Stimulated activated CD4-positive, alpha-beta T cell treated with anti-CD3 and anti-CD28 coated beads, Interleukin-4, amount 100 ng/mL, for 48 hours (primary cell): ENCODE results near the gene R3HDM2.
A peak's percentile ranks its signal among the peaks of the same experiment; 100 is the strongest.

Experiments used
- DNase-seq, 2 donors: peaks; one replicate each; pipeline ENCODE4 v3.0.0-alpha.2; 2020; ENCODE audit warnings: low read depth in 2 of 2

R3HDM2 gene

GRCh38 chr12:57467212-57467874 lies 36.5 kb upstream of the R3HDM2 start:
- DNase-seq, result no peak

DNA sequence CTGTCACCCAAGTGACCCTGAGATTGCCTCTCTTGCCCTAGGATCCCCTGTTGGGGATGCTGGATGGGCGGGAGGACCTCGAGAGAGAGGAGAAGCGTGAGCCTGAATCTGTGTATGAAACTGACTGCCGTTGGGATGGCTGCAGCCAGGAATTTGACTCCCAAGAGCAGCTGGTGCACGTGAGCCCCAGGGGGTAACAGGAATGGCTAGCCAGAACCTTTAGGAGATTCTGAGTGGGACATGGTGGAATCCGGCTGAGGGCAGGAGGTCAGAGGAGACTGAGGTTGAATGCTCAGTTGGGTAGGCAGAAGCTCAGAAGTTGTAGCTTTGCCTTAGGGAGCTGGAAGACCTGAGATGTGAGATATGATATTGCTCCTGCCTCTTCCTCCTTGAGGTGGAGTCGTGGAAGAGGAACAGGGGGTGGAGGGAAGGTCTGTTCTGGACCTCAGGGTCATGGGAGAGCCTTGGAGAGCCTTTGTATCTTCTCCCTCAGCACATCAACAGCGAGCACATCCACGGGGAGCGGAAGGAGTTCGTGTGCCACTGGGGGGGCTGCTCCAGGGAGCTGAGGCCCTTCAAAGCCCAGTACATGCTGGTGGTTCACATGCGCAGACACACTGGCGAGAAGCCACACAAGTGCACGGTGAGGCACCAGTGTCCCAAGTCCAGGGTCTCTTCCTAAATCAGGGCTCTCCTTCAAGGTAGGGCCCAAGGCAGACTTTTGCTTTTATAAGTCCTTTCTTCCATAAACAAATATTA lies 35.1 kb upstream of the R3HDM2 start:
- DNase-seq, result no peak

DNA sequence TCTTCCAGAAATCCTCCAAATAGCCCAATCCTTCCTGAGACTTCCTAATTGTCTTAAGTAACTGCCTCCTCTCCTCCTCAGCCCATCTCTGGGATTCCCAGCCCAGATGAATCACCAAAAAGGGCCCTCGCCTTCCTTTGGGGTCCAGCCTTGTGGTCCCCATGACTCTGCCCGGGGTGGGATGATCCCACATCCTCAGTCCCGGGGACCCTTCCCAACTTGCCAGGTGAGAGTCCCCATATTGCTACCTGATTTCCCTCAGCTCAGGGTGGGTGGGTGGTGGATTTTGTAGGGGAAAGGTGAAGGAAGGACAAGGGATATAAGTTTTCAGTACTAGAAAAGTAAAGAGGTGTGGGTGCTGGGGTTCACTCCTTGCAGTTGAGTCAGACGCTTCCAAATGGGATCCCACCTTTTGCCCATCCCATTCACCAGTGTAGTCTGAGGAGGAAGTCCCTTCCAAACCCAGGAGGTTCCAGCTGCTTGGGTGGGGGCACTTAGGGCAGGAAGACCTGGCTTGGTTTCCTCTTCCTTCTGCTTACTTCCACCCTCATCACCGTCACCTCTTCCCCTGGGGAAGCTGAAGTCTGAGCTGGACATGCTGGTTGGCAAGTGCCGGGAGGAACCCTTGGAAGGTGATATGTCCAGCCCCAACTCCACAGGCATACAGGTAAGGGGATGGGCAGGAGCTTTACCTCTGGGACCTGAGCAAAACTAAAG lies 34.3 kb upstream of the R3HDM2 start:
- no peak for DNase-seq

DNA sequence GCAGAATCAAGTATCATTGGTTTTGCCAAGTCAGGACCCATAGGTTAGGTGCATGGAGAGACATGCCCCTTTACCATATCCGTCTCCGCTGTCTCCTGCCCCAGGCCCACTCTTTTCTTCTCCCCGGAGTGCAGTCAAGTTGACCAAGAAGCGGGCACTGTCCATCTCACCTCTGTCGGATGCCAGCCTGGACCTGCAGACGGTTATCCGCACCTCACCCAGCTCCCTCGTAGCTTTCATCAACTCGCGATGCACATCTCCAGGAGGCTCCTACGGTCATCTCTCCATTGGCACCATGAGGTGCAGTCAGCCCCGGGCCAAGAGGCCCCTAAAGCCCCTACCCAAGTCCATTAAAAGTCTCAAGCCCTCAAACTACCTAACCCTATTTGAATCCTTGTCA lies 33.7 kb upstream of the R3HDM2 start:
- no peak for DNase-seq

DNA sequence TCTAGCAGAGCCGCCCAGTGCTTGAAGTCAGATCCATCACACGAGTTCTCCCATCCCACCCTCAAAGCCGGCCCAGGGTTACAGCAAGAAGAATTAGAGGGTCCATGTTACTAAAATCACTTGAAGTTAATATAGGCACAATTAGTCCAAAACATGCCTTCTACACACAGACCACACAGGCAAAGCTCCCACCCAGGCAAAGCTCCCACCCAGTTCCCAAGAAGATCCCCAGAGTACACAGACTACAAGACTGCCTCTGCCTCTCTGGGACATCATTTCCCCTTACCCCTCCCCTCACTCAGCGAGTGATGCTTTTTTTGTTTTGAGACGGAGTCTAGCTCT lies 32.0 kb upstream of the R3HDM2 start:
- no peak for DNase-seq

GRCh38 chr12:57462251-57462911 lies 31.5 kb upstream of the R3HDM2 start:
- peak; percentile 84 to 88 for DNase-seq

DNA sequence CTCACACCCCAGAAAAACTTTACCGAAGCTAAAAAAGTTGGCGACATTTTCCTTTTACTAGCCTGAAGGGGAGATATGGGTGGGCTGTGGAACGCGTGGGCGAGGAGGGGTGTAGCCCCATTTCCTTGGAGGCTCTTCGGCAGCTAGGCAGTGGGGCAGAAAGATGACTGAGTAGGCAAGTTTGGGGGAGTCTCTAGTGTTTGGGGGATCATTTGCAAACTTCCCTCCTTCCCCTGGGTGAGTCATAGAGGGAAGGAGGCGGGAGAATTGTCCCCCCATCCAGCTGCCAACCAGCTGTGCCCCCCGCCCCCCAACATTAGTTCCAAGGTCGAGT lies 31.0 kb upstream of the R3HDM2 start:
- no peak for DNase-seq

- no peak for DNase-seq
Measured at GRCh38 chr12:57461276-57461916, 30.6 kb upstream of the R3HDM2 start.

DNA sequence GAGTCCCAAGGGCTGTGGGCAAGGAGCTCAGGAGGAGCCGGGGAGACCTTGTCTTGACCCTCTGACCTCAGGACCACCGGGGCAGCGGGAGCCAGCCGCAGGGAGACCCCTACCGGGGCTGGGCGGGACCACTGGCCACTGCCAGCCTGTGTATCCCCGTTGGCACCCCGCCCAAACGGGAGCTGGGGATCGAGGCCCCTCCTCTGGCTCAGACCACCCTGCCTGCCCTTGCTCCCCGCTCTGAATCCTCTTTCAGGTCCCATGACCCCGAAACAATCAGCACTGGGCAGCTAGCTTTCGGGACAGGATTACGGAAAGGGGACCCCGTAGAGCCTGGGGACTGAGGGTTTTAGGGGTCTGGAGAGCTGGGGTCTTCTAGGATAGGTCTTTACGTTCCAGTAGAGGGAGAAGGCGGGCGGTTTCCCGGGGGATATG lies 30.0 kb upstream of the R3HDM2 start:
- DNase-seq, result no peak

DNA sequence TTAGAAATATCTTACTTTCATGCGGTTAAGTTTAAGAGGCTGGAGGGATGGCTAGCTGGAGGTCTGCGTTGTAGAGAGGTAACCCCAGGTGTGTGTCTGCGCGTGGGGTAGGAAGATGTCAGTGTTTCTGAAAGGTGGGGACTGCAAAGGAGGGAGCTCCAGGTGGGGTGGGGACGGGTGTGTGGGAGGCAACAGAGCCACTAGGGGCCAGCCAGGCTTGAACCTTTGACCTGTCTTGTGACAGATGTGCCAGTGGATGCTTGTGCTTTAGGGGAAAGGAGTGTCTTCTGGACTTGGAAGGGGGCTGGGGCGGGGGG lies 29.6 kb upstream of the R3HDM2 start:
- DNase-seq, result no peak

DNA sequence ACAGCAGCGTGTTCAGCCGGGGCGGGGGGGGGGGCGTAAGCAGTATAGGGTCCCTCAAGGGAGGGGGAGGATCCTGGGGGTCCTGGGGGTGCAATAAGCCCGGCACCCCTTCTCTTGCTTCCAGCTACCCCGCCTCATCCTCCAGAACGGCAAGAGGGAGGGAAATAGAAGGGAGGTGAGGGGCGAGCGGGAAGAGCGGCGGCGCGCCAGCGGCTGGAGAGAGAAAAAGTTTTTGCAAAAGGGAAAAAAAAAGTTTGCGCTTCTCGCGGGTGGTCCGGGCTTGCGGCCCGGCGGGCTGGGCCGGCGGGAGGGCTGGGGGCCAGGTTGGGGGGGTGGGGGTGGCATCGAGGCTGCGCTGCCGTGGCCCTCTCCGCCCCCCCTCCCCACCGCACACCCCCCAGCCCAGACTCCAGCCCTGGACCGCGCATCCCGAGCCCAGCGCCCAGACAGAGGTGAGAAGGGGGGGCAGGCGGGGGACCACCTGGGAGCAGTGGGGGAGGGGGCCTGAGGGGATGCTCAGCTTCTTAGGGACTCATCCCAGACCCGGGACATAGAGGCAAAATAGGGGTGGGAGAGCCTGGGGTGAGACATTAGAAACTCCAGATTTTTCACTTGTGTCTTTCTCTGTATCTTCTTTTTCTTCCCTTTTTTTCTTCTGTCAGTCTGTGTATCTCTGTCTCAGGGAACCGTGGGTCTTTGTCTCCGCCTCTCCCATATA lies 29.1 kb upstream of the R3HDM2 start, which contains the start of gene GLI1:
Gene GLI1 (plus strand): TSS at position 36 of the 718 bp plus-strand sequence. CDS start 3,907 bp downstream, outside the sequence.
- DNase-seq, result no peak

GRCh38 chr12:57459055-57459749 lies 28.4 kb upstream of the R3HDM2 start:
- peak; percentile 94 to 95 for DNase-seq

DNA sequence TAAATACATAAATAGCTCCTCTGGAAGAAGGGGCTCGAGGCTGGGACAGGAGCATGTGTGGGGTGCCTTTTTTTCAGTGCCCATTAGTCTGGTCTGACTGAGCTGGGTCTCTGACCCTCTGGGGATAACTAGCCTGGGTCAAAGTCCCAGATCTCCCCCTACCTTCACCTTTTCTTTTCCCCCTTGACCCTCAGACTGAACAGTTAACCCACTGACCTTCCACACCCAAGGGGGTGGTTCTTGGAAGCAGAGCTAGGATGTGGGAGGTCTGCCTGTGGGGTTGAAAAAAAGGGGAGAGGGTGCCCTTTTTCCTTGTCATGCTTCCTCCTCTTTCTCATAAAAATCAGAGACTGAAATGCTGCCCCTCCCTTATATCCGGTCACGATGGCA lies 27.8 kb upstream of the R3HDM2 start:
- no peak for DNase-seq

DNA sequence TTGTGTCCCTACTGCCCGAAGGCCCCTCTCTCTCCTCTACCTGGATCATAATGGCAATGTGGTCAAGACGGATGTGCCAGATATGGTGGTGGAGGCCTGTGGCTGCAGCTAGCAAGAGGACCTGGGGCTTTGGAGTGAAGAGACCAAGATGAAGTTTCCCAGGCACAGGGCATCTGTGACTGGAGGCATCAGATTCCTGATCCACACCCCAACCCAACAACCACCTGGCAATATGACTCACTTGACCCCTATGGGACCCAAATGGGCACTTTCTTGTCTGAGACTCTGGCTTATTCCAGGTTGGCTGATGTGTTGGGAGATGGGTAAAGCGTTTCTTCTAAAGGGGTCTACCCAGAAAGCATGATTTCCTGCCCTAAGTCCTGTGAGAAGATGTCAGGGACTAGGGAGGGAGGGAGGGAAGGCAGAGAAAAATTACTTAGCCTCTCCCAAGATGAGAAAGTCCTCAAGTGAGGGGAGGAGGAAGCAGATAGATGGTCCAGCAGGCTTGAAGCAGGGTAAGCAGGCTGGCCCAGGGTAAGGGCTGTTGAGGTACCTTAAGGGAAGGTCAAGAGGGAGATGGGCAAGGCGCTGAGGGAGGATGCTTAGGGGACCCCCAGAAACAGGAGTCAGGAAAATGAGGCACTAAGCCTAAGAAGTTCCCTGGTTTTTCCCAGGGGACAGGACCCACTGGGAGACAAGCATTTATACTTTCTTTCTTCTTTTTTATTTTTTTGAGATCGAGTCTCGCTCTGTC lies 26.1 kb upstream of the R3HDM2 start:
- DNase-seq, result no peak

GRCh38 chr12:57456145-57456700 lies 25.4 kb upstream of the R3HDM2 start:
- DNase-seq, result no peak

DNA sequence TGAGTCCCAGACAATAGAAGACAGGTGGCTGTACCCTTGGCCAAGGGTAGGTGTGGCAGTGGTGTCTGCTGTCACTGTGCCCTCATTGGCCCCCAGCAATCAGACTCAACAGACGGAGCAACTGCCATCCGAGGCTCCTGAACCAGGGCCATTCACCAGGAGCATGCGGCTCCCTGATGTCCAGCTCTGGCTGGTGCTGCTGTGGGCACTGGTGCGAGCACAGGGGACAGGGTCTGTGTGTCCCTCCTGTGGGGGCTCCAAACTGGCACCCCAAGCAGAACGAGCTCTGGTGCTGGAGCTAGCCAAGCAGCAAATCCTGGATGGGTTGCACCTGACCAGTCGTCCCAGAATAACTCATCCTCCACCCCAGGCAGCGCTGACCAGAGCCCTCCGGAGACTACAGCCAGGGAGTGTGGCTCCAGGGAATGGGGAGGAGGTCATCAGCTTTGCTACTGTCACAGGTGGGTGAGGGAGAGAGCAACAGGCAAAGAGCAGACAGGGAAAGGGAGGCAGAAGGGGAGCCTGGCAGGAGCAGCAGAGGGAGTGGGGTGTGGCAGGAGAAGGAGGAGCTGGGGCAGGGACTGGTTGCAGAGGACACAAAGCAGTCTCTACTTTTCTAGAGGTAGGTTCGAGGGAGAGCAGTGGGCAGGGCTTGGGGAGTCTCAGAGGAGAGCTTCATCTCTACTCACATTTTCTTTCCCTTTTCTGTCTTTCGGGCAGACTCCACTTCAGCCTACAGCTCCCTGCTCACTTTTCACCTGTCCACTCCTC lies 24.7 kb upstream of the R3HDM2 start:
- no peak for DNase-seq

GRCh38 chr12:57454566-57455373 lies 23.9 kb upstream of the R3HDM2 start, which contains the start of gene INHBE:
Gene INHBE (plus strand): TSS chr12:57455307. CDS start chr12:57455537, 230 bp downstream.
- no peak for DNase-seq

GRCh38 chr12:57454213-57454565 lies 23.3 kb upstream of the R3HDM2 start:
- no peak for DNase-seq
